SU-DHL-6 (cell line): ENCODE measurements around the gene RPS6KA4.

Experiments
- EZH2phosphoT487 ChIP-seq: fragments of 200-600 bp; sonication (generic), shearing (Covaris generic); conservative IDR thresholded peaks from 2 replicates; pipeline ENCODE4 v1.6.1; 2018; ENCODE audit warnings: mild to moderate bottlenecking, antibody characterized with exemption, low read length, moderate library complexity, mixed read lengths
- TF ChIP-seq, protein P1 (sequence below): fragments of 200-600 bp; sonication (generic); IDR thresholded peaks from one replicate; pipeline ENCODE4 v1.5.1; 2017; ENCODE audit warnings: antibody characterized with exemption, mild to moderate bottlenecking, low read length, moderate library complexity; ENCODE audit not compliant: insufficient read depth, poor library complexity, severe bottlenecking

DNA sequence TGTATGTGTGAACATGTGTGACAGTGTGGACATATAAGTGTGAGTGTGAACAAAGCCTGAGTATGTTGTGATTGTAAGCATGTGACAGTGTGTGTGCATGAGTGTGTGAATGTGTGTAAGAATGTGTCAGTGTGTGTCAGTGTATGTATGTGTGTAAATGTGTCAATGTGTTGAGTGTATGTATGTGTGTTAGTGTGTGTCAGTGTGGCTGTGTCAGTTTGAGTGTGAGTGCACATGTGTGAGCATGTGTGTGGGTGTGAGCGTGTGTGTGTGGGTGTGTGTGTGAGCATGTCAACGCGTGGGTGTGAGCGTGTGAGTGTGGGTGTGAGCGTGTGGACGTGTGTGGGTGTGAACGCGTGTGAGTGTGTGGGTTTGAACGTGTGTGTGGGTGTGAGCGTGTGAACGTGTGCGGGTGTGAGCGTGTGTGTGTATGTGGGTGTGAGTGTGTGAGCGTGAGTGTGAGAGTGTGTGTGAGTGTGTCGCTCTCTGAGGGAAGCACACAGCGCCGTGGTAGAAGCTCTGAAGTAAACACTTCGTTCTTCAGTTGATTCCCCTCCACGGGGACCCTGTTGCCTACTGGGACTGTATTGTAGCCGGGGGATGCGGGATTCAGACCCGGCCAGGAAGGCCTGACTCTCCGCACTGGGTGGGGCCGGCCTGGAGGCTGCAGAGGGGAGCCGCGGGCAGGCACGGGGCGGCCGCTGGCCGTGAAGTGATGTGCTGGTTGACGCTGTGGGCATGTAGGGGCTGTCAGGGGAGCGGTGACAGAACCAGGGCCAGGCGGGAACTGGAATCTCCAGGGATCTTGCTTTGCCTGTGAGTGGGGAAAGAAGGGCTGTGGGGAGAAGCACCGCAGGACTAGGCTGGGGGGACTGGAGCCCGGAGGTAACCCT, 21.1 kb downstream of the RPS6KA4 start:
- TF ChIP-seq, protein P1, sequence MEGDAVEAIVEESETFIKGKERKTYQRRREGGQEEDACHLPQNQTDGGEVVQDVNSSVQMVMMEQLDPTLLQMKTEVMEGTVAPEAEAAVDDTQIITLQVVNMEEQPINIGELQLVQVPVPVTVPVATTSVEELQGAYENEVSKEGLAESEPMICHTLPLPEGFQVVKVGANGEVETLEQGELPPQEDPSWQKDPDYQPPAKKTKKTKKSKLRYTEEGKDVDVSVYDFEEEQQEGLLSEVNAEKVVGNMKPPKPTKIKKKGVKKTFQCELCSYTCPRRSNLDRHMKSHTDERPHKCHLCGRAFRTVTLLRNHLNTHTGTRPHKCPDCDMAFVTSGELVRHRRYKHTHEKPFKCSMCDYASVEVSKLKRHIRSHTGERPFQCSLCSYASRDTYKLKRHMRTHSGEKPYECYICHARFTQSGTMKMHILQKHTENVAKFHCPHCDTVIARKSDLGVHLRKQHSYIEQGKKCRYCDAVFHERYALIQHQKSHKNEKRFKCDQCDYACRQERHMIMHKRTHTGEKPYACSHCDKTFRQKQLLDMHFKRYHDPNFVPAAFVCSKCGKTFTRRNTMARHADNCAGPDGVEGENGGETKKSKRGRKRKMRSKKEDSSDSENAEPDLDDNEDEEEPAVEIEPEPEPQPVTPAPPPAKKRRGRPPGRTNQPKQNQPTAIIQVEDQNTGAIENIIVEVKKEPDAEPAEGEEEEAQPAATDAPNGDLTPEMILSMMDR, result no peak
- no peak for TF ChIP-seq EZH2phosphoT487
